Activated T-cell treated with anti-CD3 and anti-CD28 coated beads, Interleukin-2, amount 50 U/mL, for 4 hours (primary cell): ENCODE data around the gene LHX5. TPM values are rescaled to one million over a fixed set of nuclear protein-coding genes. Genes with fewer than 3 reads are reported as not detected.

ENCODE experiments used
- ATAC-seq, 2 donors: fragments of 200-7000 bp; cut with Tn5 transposase; one replicate each; pipeline ENCODE4 v1.10.0; 2021
- DNase-seq: peaks from one replicate; pipeline ENCODE4 v3.0.0-alpha.2; 2020
- H3K27me3 Mint-ChIP-seq: one replicate; pipeline ENCODE4 v1.8.0; 2021; ENCODE audit warnings: low read depth, mixed read lengths
- H3K36me3 Mint-ChIP-seq: one replicate; pipeline ENCODE4 v1.8.0; 2022; ENCODE audit warnings: mixed read lengths; ENCODE audit not compliant: insufficient read depth
- H3K4me1 Mint-ChIP-seq: one replicate; pipeline ENCODE4 v1.8.0; 2021; ENCODE audit warnings: low read depth, mixed read lengths
- H3K4me3 Mint-ChIP-seq: one replicate; pipeline ENCODE4 v1.8.0; 2021; ENCODE audit warnings: mild to moderate bottlenecking, moderate library complexity, mixed read lengths
- H3K9me3 Mint-ChIP-seq: one replicate; pipeline ENCODE4 v1.8.0; 2021; ENCODE audit warnings: mixed read lengths
- total RNA-seq, 3 donors: library from RNA; stranded (reverse); gene quantifications; one replicate each; pipeline ENCODE4 v1.2.1, GENCODE V29; 2021

LHX5 gene
- total RNA-seq, 3 donors from 2014 or later = not detected

DNA sequence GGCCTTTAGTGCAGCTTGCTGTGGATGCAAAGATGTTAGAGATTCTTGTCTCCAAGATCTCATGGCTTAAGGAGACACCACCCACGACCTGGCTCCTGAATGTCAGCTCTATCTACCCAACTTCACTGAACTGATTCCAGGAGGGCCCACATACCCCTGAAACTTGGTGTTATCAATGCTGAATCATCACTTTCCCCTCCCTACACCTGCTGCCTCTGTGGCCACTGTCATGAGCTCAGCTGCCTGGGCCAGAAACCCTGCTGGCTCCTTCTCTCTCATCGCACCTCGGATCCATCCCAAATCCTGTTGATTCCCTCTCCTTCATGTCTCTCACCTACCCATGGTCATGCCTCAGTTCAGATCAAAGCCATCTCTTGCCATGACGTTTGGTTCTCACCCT is 15.1 kb upstream of the LHX5 start:
- ATAC-seq (no peak), DNase-seq (no peak)
- Mint-ChIP-seq H3K9me3 (no peaks in the 10 kb centered on the region), H3K36me3 (no peaks in the 10 kb centered on the region), H3K4me1 (no peaks in the 10 kb centered on the region), H3K4me3 (no peak overlapping the region), H3K27me3 (peaks cover 48% of the 10 kb centered on the region)

DNA sequence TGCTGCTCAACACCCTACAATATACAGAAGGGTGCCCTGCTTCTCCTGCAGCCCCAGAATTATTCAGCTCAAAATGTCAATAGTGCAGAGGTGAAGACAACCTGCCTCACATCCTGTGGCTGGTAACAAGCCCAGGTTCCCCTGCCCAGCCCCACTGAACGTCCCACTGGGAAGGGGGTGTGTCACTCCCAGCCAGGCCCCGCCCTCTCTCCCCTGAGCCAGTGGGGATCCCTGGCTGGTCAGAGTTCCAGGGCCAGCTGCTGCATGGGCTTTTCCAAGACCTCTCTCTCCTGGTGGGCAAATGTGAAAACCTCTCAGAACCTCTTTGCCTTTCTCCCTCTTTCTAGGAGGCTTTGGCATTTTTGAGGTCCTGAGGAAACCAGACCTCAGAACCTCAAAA is 13.7 kb upstream of the LHX5 start:
- Mint-ChIP-seq H3K9me3 (no peaks in the 10 kb centered on the region), H3K36me3 (no peaks in the 10 kb centered on the region), H3K27me3 (peaks cover 57% of the 10 kb centered on the region)

DNA sequence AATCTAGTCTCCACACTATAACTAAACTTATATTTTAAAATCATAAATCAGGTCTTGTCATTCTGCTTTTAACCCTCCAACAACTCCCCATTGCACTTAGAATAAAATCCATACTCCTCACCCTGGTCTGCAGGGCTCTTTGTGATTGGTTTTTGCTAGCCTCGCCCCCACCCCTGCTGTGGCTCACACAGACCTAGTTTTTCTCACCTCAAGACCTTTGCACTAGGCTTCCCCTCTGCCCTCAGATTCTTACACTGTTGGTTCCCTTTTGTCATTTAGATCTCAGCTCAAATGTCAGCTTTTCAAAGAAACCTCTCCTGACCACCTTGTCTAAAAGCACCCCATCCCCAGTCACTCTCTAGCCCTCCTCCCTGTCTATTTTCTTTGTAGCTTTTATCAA is 10.7 kb upstream of the LHX5 start:
- H3K4me1 Mint-ChIP-seq = peaks cover 7% of the 10 kb centered on the region
- H3K9me3 Mint-ChIP-seq = peaks cover 3% of the 10 kb centered on the region

More for the DNA sequence above, 13.7 kb upstream of the LHX5 start:
- Mint-ChIP-seq H3K4me1 (no peaks in the 10 kb centered on the region), H3K4me3 (no peak overlapping the region)
- no peak for ATAC-seq
- DNase-seq = no peak

DNA sequence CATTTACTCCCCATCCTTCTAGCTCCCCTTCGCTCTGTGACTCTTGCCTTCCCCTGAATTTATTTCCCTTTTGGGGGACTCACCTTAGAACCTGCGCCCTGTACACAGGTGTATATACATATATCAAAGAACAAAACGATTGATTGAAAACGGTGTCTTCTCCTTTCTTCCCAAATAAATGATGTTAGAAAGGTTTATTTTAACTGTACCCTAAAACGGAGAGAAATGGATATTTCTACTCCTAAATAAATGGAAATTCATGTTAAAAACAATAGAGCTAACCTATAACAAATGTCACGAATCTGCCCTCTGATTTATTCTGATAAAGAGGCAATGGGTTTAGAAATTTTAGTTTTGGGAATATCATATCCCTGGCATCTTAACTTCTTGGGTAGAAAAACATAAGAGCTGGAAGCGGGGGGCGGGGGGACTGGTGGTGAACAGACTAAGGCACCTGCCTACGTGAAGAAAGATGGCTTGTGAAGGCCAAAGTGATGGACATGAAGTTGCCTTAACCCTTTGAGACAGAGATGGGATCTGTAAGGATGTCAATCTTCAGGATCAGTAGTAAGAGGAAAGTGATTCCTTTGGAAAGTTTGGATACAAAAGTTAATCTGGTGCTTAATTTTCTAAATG is 8.8 kb upstream of the LHX5 start:
- H3K9me3 Mint-ChIP-seq = peaks cover 3% of the 10 kb centered on the region
- H3K4me3 Mint-ChIP-seq = no peak overlapping the region

More for the DNA sequence above, 10.7 kb upstream of the LHX5 start:
- ATAC-seq = no peak
- no peak overlapping the region for H3K4me3 Mint-ChIP-seq
- peaks cover 79% of the 10 kb centered on the region for H3K27me3 Mint-ChIP-seq
- no peaks in the 10 kb centered on the region for H3K36me3 Mint-ChIP-seq
- DNase-seq = no peak

DNA sequence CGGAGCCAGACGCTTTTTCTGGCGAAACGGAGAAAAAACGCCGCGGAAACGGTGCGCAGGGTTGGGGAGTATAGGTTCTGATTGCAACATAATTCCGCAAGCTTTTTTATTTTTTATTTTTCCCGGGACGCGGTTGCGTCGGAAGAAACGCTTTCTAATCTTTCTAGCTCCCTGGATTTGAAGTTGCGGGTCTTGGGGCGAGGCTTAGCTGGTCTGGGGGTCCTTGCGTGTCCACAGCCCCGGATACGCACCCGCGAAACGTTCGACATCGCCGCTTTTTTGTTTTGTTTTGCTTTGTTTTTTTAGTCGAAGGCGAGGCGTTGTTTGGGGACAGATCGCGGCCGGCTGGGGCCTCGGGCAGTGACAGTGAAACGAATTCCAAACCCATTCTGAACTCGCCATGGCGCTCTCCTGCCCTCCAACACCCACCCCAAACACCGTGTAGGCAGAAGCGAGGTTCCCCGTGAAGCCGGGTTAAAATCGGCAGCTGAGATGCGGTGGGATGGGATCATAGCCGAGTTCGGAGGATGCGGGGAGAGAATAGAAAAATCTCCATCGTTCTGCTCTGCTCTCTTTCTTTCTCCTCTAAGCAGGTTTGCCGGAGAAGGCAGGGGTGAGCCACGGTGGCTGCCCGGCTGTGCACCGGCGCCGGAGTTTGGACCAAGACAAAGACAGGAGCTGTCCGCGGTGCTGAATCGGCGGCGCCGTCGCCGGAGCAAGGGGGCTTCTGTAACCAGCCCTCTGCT is 8.1 kb upstream of the LHX5 start:
- ATAC-seq = peak in 1 of 2 donors; percentile 46
- Mint-ChIP-seq H3K4me3 (no peak overlapping the region), H3K9me3 (peaks cover 3% of the 10 kb centered on the region), H3K4me1 (peaks cover 11% of the 10 kb centered on the region), H3K36me3 (no peaks in the 10 kb centered on the region), H3K27me3 (peaks cover 87% of the 10 kb centered on the region)
- DNase-seq = no peak

More for the DNA sequence above, 8.8 kb upstream of the LHX5 start:
- ATAC-seq (no peak), DNase-seq (no peak)
- Mint-ChIP-seq H3K4me1 (peaks cover 7% of the 10 kb centered on the region), H3K36me3 (no peaks in the 10 kb centered on the region), H3K27me3 (peaks cover 80% of the 10 kb centered on the region)

DNA sequence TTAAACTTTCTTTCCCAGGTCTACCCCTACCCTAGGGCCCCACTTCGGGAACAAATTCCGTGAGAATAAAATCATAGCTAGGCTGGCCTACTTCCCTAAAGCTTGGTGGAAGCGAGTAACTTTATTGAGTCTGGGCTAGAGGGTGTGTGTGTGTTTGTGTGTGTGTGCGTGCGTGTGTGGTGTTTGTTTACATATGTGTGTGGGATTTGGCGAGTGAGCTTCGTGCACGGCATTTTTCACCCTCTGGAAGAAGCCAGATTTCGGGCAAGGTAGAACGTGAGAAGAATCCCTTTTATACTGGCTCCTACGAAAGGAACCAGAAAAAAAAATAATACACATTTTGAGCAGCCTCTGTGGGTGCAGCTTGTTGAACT is 7.5 kb upstream of the LHX5 start:
- peaks cover 3% of the 10 kb centered on the region for H3K9me3 Mint-ChIP-seq
- ATAC-seq (no peak), DNase-seq (no peak)
- no peak overlapping the region for H3K4me3 Mint-ChIP-seq
- peaks cover 16% of the 10 kb centered on the region for H3K4me1 Mint-ChIP-seq
- peaks cover 89% of the 10 kb centered on the region for H3K27me3 Mint-ChIP-seq
- H3K36me3 Mint-ChIP-seq = no peaks in the 10 kb centered on the region

GRCh38 chr12:113478351-113479011 is 6.8 kb upstream of the LHX5 start:
- DNase-seq = no peak
- no peak for ATAC-seq
- H3K4me3 Mint-ChIP-seq = no peak overlapping the region
- peaks cover 88% of the 10 kb centered on the region for H3K27me3 Mint-ChIP-seq
- peaks cover 17% of the 10 kb centered on the region for H3K4me1 Mint-ChIP-seq
- H3K9me3 Mint-ChIP-seq = peaks cover 3% of the 10 kb centered on the region
- no peaks in the 10 kb centered on the region for H3K36me3 Mint-ChIP-seq

GRCh38 chr12:113477842-113478215 is 6.2 kb upstream of the LHX5 start:
- no peak for DNase-seq
- Mint-ChIP-seq H3K36me3 (no peaks in the 10 kb centered on the region), H3K4me3 (no peak overlapping the region), H3K27me3 (peaks cover 88% of the 10 kb centered on the region), H3K9me3 (peaks cover 3% of the 10 kb centered on the region), H3K4me1 (peaks cover 17% of the 10 kb centered on the region)
- no peak for ATAC-seq

GRCh38 chr12:113477171-113477841 is 5.6 kb upstream of the LHX5 start:
- H3K4me3 Mint-ChIP-seq = no peak overlapping the region
- DNase-seq (no peak), ATAC-seq (no peak)
- H3K4me1 Mint-ChIP-seq = peaks cover 17% of the 10 kb centered on the region
- H3K36me3 Mint-ChIP-seq = no peaks in the 10 kb centered on the region
- H3K27me3 Mint-ChIP-seq = peaks cover 88% of the 10 kb centered on the region
- H3K9me3 Mint-ChIP-seq = peaks cover 3% of the 10 kb centered on the region

DNA sequence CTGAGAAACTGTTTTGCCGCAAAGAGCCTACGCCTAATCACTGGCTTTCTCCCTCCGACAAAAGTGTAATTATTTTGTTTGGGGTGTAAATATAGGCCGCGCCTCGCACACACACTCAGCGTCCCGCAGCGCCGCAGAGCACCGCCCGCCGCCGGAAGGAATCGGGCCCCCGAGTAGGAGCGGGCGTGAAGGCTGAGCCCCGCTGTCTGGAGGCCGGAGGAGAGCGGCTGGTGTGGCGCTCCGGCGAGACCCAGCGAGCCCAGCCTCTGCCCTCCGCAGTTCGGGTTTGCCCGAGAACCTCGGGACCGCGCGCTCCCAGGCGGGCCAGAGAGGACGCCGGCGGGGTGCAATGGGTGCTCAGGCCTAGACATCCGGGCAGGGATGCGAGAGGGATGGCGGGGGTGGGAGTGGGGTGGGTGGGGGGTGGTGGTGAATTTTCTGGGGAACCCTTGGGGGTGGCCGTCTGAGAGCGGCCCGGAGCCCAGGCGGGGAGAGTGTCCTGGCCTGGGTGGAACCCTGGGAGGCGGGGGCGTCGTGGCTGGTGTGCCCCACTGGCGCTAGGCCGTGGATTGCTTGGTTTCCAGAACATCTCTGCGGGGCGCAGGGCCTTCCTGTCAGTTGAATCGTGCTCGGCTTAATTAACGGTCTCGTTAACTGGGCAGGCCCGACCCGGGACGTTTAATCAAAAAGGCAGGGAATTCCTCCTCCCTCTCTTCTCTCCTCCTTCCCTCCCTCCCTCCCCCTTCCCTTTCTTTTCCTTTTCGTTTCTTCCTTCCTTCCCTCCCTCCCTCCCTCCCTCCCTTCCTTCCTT is 4.7 kb upstream of the LHX5 start:
- no peaks in the 10 kb centered on the region for H3K36me3 Mint-ChIP-seq
- peaks cover 86% of the 10 kb centered on the region for H3K27me3 Mint-ChIP-seq
- peaks cover 17% of the 10 kb centered on the region for H3K4me1 Mint-ChIP-seq
- no peak for DNase-seq
- no peak overlapping the region for H3K4me3 Mint-ChIP-seq
- no peak for ATAC-seq
- H3K9me3 Mint-ChIP-seq = peaks cover 3% of the 10 kb centered on the region

- ATAC-seq (no peak), DNase-seq (no peak)
- Mint-ChIP-seq H3K36me3 (no peaks in the 10 kb centered on the region), H3K4me3 (no peak overlapping the region), H3K27me3 (peaks cover 84% of the 10 kb centered on the region), H3K9me3 (peaks cover 3% of the 10 kb centered on the region), H3K4me1 (peaks cover 17% of the 10 kb centered on the region)
Measured at GRCh38 chr12:113475451-113476175, 3.9 kb upstream of the LHX5 start.

DNA sequence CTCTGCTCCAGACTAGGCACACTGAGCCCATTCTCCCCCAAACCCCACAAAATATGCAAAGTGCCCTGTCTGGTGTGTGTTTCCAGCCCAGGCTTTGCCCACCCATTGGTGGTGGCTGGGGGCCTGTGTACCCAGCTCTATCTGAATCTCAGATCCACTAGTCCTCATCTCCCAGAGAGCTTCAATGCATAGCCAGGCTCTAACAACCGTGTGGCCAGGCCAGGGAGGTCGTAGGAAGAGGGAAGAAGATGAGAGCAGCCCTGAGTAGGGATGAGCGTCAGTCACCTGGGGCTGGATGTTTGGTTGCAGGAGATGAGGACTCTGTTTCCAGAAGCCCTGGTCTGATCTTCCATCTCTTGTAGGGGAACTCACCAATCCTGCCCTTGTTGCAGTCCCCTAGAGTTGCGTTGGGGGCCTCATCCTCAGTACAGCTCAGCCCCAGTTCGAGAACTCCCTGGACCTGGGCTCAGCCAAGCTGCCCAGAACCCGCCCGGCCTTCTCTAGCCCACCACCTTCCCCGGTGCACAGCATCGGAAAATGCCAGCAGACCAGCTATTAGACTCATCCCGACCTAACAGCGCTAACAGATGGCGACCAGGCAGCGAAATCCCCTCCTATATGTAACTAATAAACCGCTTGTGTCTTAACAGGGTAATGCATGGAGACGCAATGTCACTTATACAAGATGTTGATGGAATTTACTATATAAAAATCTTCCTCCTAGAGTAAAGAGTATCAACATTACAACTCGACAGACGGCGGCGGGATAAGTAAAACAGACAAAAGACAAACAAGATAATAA is 3.2 kb upstream of the LHX5 start:
- Mint-ChIP-seq H3K36me3 (no peaks in the 10 kb centered on the region), H3K27me3 (peaks cover 84% of the 10 kb centered on the region), H3K9me3 (peaks cover 3% of the 10 kb centered on the region), H3K4me1 (peaks cover 14% of the 10 kb centered on the region), H3K4me3 (no peak overlapping the region)
- ATAC-seq (no peak), DNase-seq (no peak)

DNA sequence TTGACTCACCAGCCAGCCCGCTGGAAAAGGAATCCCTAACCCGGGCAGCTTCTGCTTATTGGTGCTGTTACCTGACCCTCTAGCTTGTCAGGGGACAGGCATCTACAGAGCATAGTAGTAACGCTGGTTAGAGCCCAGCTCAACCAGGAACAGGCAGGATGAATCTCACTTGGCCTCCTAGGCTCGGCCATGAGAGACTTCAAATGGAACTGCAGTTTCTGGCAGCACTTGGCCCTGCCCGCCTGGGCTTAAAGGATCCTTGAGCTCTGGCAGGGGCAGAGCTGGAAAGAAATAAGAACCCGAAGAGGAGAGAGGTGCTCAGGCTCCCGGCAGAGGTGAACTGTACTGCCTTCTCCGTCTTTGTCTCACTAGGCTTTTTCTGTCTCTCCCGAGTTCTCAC is 2.3 kb upstream of the LHX5 start:
- no peak for DNase-seq
- ATAC-seq = no peak
- H3K4me3 Mint-ChIP-seq = no peak overlapping the region
- no peaks in the 10 kb centered on the region for H3K9me3 Mint-ChIP-seq
- H3K27me3 Mint-ChIP-seq = peaks cover 84% of the 10 kb centered on the region
- peaks cover 10% of the 10 kb centered on the region for H3K4me1 Mint-ChIP-seq
- no peaks in the 10 kb centered on the region for H3K36me3 Mint-ChIP-seq
